COR-L47 (cell line): Measurements from ENCODE around the gene KRT1.

ENCODE experiments used
- DNase-seq: peaks from one replicate; lab custom pipeline; 2025; lab: John Stamatoyannopoulos, UW

Gene KRT1

DNA sequence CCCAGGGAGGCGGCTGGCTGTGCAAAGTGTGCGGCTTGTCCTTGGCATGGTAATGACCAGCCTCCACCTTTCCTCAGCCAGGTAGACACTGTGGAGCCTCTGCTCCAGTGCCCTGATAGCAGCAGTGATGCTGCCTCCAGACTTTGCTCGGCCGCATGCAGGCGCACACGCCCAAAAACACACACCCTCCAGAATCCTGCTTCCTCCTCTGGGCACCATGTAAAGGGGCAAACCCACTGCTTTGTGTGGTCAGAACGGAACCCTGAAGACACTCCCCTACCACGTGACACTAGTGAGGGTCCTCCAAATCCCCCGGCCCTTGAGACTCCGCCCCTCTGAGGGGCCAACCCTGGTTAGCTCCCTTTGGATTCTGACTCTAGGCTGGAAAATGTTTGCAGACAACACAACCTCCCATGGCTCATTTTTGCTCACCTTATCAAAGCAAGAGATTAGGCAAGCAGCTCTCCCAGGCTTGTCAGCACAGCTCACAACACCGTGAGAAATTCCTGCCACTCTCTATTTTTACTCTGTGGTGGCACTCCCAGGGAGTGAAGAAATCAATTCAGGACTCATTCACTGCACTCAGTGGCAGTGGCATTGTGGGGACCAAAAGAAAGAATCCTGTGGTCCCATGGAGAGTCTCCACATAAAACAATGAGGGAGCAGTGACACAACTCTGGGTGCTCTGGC lies 18.6 kb upstream of the KRT1 start:
- no peak for DNase-seq

- no peak for DNase-seq
Measured at GRCh38 chr12:52697058-52697582, 16.9 kb upstream of the KRT1 start.

GRCh38 chr12:52696588-52696987 lies 16.4 kb upstream of the KRT1 start:
- DNase-seq = no peak

- no peak for DNase-seq
Measured at GRCh38 chr12:52695039-52695438, 14.8 kb upstream of the KRT1 start.

- DNase-seq = no peak
Measured at GRCh38 chr12:52694151-52694550, 13.9 kb upstream of the KRT1 start.

- DNase-seq = no peak
Measured at GRCh38 chr12:52693261-52693660, 13.1 kb upstream of the KRT1 start.

GRCh38 chr12:52692254-52692653 lies 12.0 kb upstream of the KRT1 start:
- DNase-seq = no peak

GRCh38 chr12:52691841-52692150 lies 11.6 kb upstream of the KRT1 start:
- DNase-seq = no peak

DNA sequence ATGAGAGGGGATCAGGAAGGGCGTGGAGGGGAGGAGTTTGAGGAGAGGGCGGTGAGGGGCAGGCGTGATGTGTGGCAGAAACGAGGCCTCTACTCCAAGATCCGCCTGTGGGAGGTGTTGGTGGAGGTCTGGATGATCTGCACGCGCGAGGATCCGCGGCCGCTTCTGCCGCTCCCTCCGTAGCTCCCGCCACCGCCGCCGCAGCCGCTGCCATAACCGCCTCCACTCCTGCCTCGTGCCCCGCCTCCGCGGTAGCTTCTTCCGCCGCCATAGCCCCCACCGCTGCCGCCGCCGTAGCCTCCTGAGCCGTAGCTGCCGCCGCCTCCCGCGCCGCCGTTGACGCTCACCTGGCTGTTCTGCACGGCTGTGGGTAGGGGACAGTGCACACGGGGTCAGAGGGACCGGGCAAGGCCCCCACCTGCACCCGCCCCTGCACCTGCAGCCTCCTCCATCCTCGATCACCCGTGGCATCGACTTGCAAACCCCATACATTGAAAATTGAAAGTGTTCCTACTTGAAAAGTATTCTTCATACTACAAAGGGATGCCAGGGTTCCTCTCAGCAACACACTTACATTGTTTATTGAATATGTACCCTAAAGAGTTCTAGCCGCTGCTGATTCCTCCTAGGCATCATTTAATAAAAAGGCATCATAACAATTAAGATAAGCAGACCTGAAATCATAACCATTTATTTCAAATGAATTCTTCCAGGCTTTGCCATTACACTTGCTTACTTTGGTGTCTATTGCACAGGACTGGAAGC lies 11.1 kb upstream of the KRT1 start:
- peak; percentile 43 for DNase-seq

GRCh38 chr12:52690351-52691075 lies 10.3 kb upstream of the KRT1 start:
- DNase-seq = no peak

DNA sequence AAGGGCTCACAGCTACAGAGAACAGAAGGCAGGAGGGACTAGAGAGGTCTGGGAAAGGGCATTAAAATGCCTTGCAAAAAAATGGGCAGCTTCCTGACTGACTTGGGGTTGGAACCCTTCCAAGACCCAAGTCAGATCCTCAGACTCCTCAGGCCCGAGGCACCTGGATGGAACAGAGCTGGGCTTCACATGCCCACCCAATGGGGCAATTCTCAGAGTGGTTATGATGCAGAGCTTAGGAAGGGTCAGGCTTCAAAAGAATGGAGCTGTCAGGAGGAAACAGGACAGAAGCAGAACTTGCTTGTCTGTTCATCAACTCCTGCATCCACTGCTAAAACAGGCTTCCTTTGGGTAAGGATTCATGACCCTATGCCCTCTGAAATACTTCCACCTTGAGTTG lies 9.7 kb upstream of the KRT1 start:
- no peak for DNase-seq

DNA sequence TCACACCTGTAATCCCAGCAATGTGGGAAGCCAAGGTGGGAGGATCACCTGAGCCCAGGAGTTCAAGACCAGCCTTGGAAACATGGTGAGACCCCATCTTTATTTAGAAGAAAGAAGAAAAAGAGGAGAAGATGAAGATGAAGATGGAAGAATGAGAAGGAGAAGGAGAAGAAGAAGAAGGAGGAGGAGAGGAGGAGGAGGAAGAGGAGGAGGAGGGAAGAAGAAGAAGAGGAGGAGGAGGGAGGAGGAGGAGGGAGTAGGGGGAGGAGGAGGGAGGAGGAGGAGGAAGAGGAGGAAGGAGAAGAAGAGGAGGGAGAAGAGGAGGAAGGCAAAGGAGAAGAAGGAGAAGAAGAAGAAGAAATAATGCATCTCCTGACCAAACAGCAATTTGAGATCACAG lies 9.0 kb upstream of the KRT1 start:
- no peak for DNase-seq

- no peak for DNase-seq
Measured at GRCh38 chr12:52688481-52688880, 8.3 kb upstream of the KRT1 start.

DNA sequence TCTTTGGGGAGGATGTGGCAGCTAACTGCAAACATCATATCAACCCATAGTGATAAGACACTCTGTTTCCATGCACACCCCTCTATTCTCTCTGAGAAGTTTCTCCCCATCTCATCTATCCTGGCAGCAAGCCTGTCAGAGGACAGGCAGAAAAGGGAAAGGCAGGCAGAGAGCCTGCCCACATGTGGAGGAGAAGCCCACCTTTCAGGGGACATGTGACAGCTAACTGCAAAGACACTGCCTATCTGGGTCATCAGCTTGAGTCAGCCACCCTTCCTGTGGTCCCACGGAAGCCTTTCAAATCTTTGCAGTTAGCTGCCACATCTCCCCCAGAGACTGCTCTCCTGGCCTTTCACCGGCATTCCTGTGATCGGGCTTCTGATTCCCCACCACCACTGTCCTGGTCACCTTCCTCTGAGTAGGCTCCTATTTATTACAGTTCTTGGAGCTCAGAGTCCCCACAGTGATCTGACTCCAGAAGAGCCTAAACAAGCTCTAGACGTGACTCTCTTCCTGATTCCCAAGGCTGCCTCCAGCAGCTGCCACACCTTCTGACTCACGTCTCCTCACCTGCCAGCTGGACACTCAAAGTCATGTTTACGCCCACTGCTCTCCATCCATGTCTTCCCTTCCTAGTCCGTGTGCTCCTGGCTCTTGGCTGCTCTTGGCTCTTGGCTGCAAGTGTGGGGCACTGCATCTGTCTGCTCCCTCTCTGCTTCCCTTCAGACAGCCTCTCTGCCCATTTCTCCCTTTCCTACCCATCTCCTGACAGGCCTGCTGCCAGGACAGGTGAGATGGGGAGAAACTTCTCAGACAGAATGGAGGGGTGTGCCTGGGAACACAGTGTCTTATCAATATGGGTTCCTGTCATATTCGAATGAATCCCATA lies 7.5 kb upstream of the KRT1 start:
- no peak for DNase-seq

DNA sequence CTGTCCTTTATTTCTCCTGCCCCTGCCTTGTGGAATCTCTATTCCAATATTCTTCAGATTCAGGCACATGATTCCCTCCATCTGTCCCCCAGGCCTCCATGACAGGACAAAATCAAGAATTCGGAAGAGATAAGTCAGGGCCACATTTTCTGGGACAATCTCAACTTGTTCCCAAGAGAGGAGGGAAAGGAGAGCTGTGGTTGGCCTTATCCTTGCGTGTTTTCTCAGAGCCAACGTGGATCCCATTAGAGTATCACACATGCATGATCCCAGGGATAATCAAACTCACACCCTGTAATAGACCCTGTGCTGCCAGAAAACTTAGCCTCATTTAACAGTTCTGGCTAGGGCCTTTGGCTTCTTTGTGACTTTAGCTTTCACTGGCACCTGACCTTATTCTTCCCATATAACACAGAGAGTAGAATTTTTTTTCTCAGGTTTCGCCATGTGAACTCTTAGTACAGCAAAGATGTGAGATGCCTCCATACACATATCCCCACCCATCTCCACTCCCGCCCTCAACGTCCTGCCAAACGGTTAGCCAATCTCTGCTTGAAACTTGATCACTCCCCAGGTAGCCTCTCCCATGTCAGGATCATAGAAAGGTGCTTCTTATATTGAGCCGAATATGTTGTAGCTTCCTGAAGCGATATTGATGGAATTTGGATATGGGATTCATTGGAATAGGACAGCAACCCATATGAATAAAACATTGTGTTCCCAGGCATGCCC lies 6.7 kb upstream of the KRT1 start:
- no peak for DNase-seq

DNA sequence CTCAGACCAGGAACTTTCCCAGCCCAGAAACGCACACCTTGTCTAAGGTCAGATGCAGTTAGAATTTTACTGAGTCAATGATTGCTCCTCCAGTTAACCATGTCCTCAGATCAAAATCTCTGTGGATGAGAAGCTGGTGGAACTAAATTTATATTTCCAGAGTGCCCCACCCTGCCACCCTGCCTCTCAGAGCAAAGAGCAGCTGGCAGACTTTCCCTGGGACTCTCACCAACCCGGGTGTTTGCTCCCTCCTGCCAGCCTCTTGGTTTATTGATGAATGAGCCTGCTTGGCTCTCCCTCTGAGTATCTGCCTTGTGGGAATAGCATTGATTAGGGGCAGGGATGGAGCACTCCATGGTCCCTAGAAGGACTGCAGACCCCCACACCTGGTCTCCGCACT lies 5.9 kb upstream of the KRT1 start:
- DNase-seq = no peak

DNA sequence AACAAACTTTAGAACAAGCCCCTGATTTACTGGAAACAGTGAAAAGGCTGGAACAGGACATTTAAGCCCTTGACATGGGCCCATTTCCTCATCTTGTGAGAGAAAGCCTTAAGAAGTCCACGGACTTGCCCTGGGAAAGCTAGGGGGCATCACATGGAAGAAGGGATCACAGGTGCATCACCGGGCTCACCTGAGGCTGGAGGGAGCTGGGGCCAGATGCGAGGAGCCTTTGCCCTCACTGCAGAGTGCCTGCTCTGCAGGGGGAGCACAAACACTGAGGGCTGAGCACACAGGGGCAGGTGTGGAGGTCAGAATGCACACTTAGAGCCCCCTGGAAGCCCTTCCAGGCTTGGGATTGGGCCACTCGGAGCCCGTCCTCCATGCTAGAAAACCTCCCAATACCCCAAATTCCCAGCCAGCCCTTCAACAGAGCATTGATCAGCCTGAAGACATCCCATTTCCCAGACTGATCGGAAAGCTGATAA lies 5.2 kb upstream of the KRT1 start:
- DNase-seq = no peak

DNA sequence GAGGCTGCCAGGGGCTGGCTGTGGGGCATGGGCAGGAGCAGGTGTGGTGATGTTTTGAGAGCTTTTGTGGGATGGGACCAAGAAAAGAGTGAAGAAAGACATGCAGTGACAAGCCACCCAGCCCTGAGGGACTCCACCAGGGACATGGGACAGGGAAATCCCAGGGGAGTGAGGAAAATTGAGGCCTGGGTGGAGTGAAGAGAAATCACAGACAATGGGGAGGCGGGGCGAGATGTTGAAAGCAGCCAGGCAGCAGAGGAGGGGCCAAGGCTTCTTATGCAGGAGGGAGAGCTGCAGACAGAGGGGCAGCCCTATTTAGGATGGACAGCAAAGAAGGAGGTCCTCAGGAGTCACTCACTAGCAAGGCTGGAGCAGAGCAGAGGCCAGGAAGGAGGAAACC lies 4.2 kb upstream of the KRT1 start:
- no peak for DNase-seq

GRCh38 chr12:52683575-52684300 lies 3.5 kb upstream of the KRT1 start:
- DNase-seq = no peak

DNA sequence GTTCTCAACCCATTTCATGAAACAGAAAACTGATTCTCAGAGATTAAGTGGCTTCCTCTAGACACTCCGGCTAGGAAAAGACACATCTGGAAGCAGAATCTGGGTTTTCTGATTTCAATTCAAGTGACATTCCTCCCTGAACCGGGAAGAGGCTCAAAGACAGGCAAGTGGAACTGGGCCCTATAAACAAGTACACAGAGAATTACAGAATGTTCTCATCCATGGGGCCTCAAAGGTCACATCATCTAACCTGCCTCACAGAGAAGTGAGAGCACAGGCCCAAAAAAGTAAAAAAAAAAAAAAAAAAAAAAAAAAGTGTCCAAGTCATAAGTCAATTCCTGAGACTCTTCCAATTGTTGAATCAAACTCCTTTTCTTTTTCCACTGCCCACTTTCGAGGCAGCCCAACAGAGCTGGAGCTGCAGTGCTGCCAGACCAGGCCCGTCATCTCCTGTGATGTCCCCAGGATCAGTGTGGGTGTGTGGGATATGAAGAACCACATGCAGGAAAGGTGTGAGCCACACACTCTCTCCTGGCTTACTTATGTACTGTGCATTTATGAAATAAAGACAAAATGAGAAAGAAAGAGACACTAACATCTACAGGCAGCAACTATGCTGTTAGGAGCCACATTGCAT lies 2.8 kb upstream of the KRT1 start:
- DNase-seq = no peak
